OCI-LY3 (cell line): Measurements from ENCODE around the gene CENPU.
"Not testable (repeated sequence)": the region's sequence is repeated elsewhere in the genome, so short reads cannot be mapped to it uniquely, and the experiment has no call there.

Experiments
- EZH2phosphoT487 ChIP-seq: fragments of 200-600 bp; shearing (Covaris generic); IDR thresholded peaks from 2 replicates; pipeline ENCODE4 v1.6.1; 2018; ENCODE audit warnings: antibody characterized with exemption, mixed run types, low read depth
- TF ChIP-seq, protein P1 (sequence below): fragments of 200-600, 300-600 bp; sonication (generic); IDR thresholded peaks from 2 replicates; pipeline ENCODE4 v1.5.1; 2014; ENCODE audit warnings: antibody characterized with exemption, low read length, low read depth

DNA sequence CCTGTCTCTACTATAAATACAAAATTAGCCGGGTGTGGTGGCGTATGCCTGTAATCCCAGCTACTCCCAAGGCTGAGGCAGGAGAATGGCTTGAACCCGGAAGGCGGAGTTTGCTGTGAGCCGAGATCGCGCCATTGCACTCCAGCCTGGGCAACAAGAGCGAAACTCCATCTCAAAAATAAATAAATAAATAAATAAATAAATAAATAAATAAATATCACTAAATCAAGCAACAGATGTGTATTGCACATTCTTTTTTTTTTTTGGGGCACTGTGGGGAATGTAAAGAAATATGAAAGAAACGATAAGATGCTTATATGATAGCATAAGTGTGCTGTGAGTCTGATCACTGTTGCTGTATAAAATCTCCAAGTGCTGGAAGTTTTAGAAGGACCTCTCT lies 76.1 kb downstream of the CENPU start:
- TF ChIP-seq, protein P1, sequence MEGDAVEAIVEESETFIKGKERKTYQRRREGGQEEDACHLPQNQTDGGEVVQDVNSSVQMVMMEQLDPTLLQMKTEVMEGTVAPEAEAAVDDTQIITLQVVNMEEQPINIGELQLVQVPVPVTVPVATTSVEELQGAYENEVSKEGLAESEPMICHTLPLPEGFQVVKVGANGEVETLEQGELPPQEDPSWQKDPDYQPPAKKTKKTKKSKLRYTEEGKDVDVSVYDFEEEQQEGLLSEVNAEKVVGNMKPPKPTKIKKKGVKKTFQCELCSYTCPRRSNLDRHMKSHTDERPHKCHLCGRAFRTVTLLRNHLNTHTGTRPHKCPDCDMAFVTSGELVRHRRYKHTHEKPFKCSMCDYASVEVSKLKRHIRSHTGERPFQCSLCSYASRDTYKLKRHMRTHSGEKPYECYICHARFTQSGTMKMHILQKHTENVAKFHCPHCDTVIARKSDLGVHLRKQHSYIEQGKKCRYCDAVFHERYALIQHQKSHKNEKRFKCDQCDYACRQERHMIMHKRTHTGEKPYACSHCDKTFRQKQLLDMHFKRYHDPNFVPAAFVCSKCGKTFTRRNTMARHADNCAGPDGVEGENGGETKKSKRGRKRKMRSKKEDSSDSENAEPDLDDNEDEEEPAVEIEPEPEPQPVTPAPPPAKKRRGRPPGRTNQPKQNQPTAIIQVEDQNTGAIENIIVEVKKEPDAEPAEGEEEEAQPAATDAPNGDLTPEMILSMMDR = not testable (repeated sequence)
- not testable (repeated sequence) for TF ChIP-seq EZH2phosphoT487
